Activated CD4-positive, alpha-beta T cell treated with anti-CD3 and anti-CD28 coated beads, Interleukin-2, amount 10 ng/mL, durations not matched to agents 24 days and 14 days (primary cell): ENCODE data around the gene CAMK2D. TPM values are rescaled to one million over a fixed set of nuclear protein-coding genes. Genes with fewer than 3 reads are reported as not detected.

ENCODE experiments used
- DNase-seq: peaks from one replicate; pipeline ENCODE4 v3.0.0; 2022
- H3K27ac Mint-ChIP-seq: one replicate; pipeline ENCODE4 v1.8.0; 2022; ENCODE audit warnings: mild to moderate bottlenecking, mixed read lengths
- H3K27me3 Mint-ChIP-seq: one replicate; pipeline ENCODE4 v1.8.0; 2022; ENCODE audit warnings: mixed read lengths
- H3K36me3 Mint-ChIP-seq: one replicate; pipeline ENCODE4 v1.8.0; 2022; ENCODE audit warnings: low read depth, mild to moderate bottlenecking, mixed read lengths
- H3K4me1 Mint-ChIP-seq: one replicate; pipeline ENCODE4 v1.8.0; 2021; ENCODE audit warnings: mixed read lengths
- H3K4me3 Mint-ChIP-seq: one replicate; pipeline ENCODE4 v1.8.0; 2022; ENCODE audit warnings: mild to moderate bottlenecking, moderate library complexity, mixed read lengths
- H3K9me3 Mint-ChIP-seq: one replicate; pipeline ENCODE4 v1.8.0; 2021; ENCODE audit warnings: mixed read lengths
- intact Hi-C: fragments of 100-400 bp; cut with micrococcal nuclease; formaldehyde crosslinking; loops from one replicate; pipeline ENCODE4 v1.15.1; 2023
- total RNA-seq: library from RNA; stranded (reverse); gene quantifications from 2 replicates; pipeline ENCODE4 v1.2.3, GENCODE V29; 2022

CAMK2D gene
- total RNA-seq, 1 donor from 2014 or later = 69.3 TPM

GRCh38 chr4:113471146-113471860 is 290.2 kb downstream of the CAMK2D start:
- Mint-ChIP-seq H3K9me3 (peaks cover 13% of the 10 kb centered on the region), H3K27ac (peak overlapping the region; percentile 14), H3K4me1 (peaks cover 27% of the 10 kb centered on the region), H3K27me3 (no peaks in the 10 kb centered on the region), H3K36me3 (peaks cover 35% of the 10 kb centered on the region), H3K4me3 (no peak overlapping the region)
- DNase-seq = no peak
- intact Hi-C loops = no loop called here

- intact Hi-C loops = no loop called here
- Mint-ChIP-seq H3K4me1 (peaks cover 20% of the 10 kb centered on the region), H3K27ac (no peak overlapping the region)
These were observed 291.6 kb downstream of the CAMK2D start for GRCh38 chr4:113469926-113470325.

DNA sequence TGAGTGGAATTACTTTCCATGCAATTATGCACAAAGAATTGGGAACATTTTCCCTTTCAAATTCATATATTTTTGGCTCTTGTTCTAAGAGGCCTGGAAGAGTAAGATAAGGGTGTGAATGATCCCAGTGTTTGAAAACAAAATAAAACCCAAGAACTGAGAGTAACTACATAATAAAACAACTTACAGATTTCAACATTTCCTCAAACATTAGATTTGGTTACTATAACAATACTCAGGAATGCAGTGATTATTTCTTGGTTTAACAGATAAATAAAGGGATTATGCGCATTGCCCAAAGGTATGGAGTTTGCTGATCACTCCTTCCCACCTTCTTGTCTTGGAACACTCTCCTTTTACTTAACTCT is 292.5 kb downstream of the CAMK2D start:
- intact Hi-C loops = no loop called here
- peaks cover 18% of the 10 kb centered on the region for H3K4me1 Mint-ChIP-seq

More at GRCh38 chr4:113469926-113470325, 291.6 kb downstream of the CAMK2D start:
- Mint-ChIP-seq H3K4me3 (no peak overlapping the region), H3K36me3 (peaks cover 30% of the 10 kb centered on the region), H3K27me3 (no peaks in the 10 kb centered on the region), H3K9me3 (peaks cover 7% of the 10 kb centered on the region)
- no peak for DNase-seq

GRCh38 chr4:113468165-113469022 is 293.1 kb downstream of the CAMK2D start:
- intact Hi-C loops = loop anchor here (1.0 kb wide), 1 partner anchor 21 kb away; no protein-coding TSS in a partner anchor
- no peaks in the 10 kb centered on the region for H3K27me3 Mint-ChIP-seq
- no peak overlapping the region for H3K4me3 Mint-ChIP-seq
- peaks cover 38% of the 10 kb centered on the region for H3K36me3 Mint-ChIP-seq
- H3K4me1 Mint-ChIP-seq = peaks cover 18% of the 10 kb centered on the region
- H3K27ac Mint-ChIP-seq = peak overlapping the region; percentile 80
- peaks cover 7% of the 10 kb centered on the region for H3K9me3 Mint-ChIP-seq
- DNase-seq = peak; percentile 61

More for the DNA sequence above, 292.5 kb downstream of the CAMK2D start:
- Mint-ChIP-seq H3K27me3 (no peaks in the 10 kb centered on the region), H3K9me3 (peaks cover 7% of the 10 kb centered on the region), H3K4me3 (no peak overlapping the region), H3K27ac (no peak overlapping the region), H3K36me3 (peaks cover 36% of the 10 kb centered on the region)
- DNase-seq = no peak

DNA sequence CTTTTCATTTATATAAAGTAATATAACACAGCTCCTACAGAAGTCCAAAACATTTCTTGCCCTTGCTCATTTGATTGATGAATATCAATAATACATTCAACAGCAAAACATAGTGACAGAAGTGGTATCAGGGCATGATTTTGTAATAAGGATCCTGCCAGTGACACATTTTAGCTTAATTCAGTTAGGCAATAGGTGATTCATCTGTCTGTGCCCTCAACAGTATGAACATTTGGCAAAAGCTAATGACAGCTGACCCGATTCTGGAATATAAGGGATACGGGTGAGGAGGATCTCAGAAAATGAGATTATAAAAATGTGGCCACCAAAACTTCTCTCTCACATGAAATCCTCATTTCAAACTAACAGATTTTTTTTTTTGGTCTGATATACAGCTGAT is 294.0 kb downstream of the CAMK2D start:
- Mint-ChIP-seq H3K4me3 (no peak overlapping the region), H3K36me3 (peaks cover 38% of the 10 kb centered on the region), H3K27ac (no peak overlapping the region), H3K4me1 (peaks cover 17% of the 10 kb centered on the region), H3K9me3 (peaks cover 7% of the 10 kb centered on the region), H3K27me3 (no peaks in the 10 kb centered on the region)
- DNase-seq = no peak
- intact Hi-C loops = no loop called here

- intact Hi-C loops = no loop called here
- peaks cover 6% of the 10 kb centered on the region for H3K4me1 Mint-ChIP-seq
- peaks cover 42% of the 10 kb centered on the region for H3K36me3 Mint-ChIP-seq
- H3K4me3 Mint-ChIP-seq = no peak overlapping the region
- no peaks in the 10 kb centered on the region for H3K9me3 Mint-ChIP-seq
- no peak for DNase-seq
- no peaks in the 10 kb centered on the region for H3K27me3 Mint-ChIP-seq
- H3K27ac Mint-ChIP-seq = no peak overlapping the region
These were observed 299.3 kb downstream of the CAMK2D start for GRCh38 chr4:113462286-113462685.

GRCh38 chr4:113461281-113461680 is 300.3 kb downstream of the CAMK2D start:
- no peaks in the 10 kb centered on the region for H3K27me3 Mint-ChIP-seq
- H3K27ac Mint-ChIP-seq = peak overlapping the region; percentile 45
- no peak for DNase-seq
- H3K36me3 Mint-ChIP-seq = peaks cover 51% of the 10 kb centered on the region
- H3K4me3 Mint-ChIP-seq = no peak overlapping the region
- peaks cover 6% of the 10 kb centered on the region for H3K4me1 Mint-ChIP-seq
- H3K9me3 Mint-ChIP-seq = no peaks in the 10 kb centered on the region
- intact Hi-C loops = no loop called here

GRCh38 chr4:113457886-113458285 is 303.7 kb downstream of the CAMK2D start:
- peaks cover 15% of the 10 kb centered on the region for H3K4me1 Mint-ChIP-seq
- H3K27me3 Mint-ChIP-seq = no peaks in the 10 kb centered on the region
- peaks cover 51% of the 10 kb centered on the region for H3K36me3 Mint-ChIP-seq
- intact Hi-C loops = no loop called here
- DNase-seq = no peak
- H3K27ac Mint-ChIP-seq = no peak overlapping the region
- H3K4me3 Mint-ChIP-seq = no peak overlapping the region
- no peaks in the 10 kb centered on the region for H3K9me3 Mint-ChIP-seq

GRCh38 chr4:113457121-113457520 is 304.4 kb downstream of the CAMK2D start:
- no peaks in the 10 kb centered on the region for H3K27me3 Mint-ChIP-seq
- peaks cover 49% of the 10 kb centered on the region for H3K36me3 Mint-ChIP-seq
- intact Hi-C loops = no loop called here
- no peak overlapping the region for H3K4me3 Mint-ChIP-seq
- DNase-seq = no peak
- H3K9me3 Mint-ChIP-seq = no peaks in the 10 kb centered on the region
- H3K4me1 Mint-ChIP-seq = peaks cover 16% of the 10 kb centered on the region
- no peak overlapping the region for H3K27ac Mint-ChIP-seq

GRCh38 chr4:113455061-113455460 is 306.5 kb downstream of the CAMK2D start:
- no peak overlapping the region for H3K27ac Mint-ChIP-seq
- H3K9me3 Mint-ChIP-seq = no peaks in the 10 kb centered on the region

GRCh38 chr4:113452868-113453620 is 308.5 kb downstream of the CAMK2D start:
- Mint-ChIP-seq H3K27ac (peak overlapping the region; percentile 79), H3K36me3 (peaks cover 36% of the 10 kb centered on the region), H3K4me3 (peak overlapping the region; percentile 26), H3K9me3 (no peaks in the 10 kb centered on the region), H3K4me1 (peaks cover 10% of the 10 kb centered on the region), H3K27me3 (no peaks in the 10 kb centered on the region)
- DNase-seq = no peak
- intact Hi-C loops = no loop called here

More at GRCh38 chr4:113455061-113455460, 306.5 kb downstream of the CAMK2D start:
- Mint-ChIP-seq H3K4me1 (peaks cover 10% of the 10 kb centered on the region), H3K27me3 (no peaks in the 10 kb centered on the region), H3K36me3 (peaks cover 46% of the 10 kb centered on the region), H3K4me3 (no peak overlapping the region)
- intact Hi-C loops = no loop called here
- no peak for DNase-seq

GRCh38 chr4:113452152-113452551 is 309.4 kb downstream of the CAMK2D start:
- H3K27ac Mint-ChIP-seq = no peak overlapping the region
- peaks cover 10% of the 10 kb centered on the region for H3K4me1 Mint-ChIP-seq
- H3K4me3 Mint-ChIP-seq = no peak overlapping the region
- DNase-seq = no peak
- peaks cover 29% of the 10 kb centered on the region for H3K36me3 Mint-ChIP-seq
- no peaks in the 10 kb centered on the region for H3K9me3 Mint-ChIP-seq
- intact Hi-C loops = no loop called here
- H3K27me3 Mint-ChIP-seq = no peaks in the 10 kb centered on the region

GRCh38 chr4:113450295-113451080 is 311.1 kb downstream of the CAMK2D start:
- Mint-ChIP-seq H3K4me1 (peaks cover 24% of the 10 kb centered on the region), H3K27me3 (no peaks in the 10 kb centered on the region), H3K4me3 (no peak overlapping the region), H3K36me3 (peaks cover 21% of the 10 kb centered on the region), H3K27ac (no peak overlapping the region), H3K9me3 (peaks cover 3% of the 10 kb centered on the region)
- DNase-seq = no peak
- intact Hi-C loops = no loop called here
